Activated CD8-positive, alpha-beta memory T cell treated with anti-CD3 and anti-CD28 coated beads, Interleukin-2, amount 50 U/mL, for 1 hour (primary cell): Measurements from ENCODE around the gene RFX2.

Experiments
- DNase-seq: peaks from one replicate; pipeline ENCODE4 v3.0.0-alpha.2; 2020; ENCODE audit errors: extremely low read depth

RFX2 gene

DNA sequence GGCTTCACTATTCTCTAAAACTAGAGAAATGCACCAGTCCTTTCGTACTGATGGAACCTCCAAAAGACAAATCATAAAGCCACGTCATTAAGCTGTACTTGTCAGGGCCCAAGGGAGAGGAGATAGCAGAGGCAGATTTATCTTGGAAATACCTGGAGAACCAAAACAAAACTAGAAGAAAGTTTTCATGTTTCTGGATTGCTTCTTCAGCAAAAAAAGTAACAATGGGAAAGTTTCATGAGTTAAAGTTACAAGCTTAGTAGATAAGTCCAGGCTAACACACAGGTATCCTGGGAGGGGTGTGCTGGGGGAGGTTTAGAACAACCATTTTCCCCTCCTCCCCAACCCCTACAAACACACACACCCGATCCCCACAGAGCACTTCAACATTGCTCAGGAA lies 154.0 kb downstream of the RFX2 start:
- DNase-seq, result no peak

GRCh38 chr19:5955636-5955935 lies 154.7 kb downstream of the RFX2 start:
- no peak for DNase-seq

GRCh38 chr19:5954293-5954692 lies 156.0 kb downstream of the RFX2 start:
- DNase-seq, result no peak

- no peak for DNase-seq
Observed at GRCh38 chr19:5953680-5954213, 156.6 kb downstream of the RFX2 start.

DNA sequence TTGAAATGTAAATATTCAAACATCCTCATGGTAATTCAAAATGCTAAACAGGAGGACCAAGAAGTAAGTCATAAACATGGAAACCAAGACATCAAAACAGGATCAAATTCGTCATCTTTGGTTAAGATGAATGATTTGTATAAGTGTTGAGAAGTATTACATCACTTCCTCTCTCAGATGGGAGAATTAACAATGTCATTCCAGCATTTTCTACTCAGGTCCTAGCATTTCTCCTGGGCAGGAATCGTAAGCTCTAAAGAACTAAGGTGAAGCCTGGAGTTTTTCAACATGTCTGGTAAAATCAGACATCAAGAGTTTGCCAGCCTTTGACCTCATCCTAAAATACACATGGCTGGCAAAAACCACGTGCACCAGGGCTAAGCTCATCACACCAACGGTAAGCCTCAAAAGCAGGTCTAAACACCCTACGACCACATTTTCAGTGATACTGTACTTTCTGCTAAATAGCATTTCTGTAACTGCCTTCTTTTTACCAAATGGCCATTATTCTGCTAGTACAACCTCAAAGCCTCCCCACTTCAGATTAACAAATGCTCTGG lies 157.2 kb downstream of the RFX2 start:
- no peak for DNase-seq

- no peak for DNase-seq
Observed at GRCh38 chr19:5952193-5953029, 157.9 kb downstream of the RFX2 start.

GRCh38 chr19:5951338-5951861 lies 158.9 kb downstream of the RFX2 start:
- no peak for DNase-seq

DNA sequence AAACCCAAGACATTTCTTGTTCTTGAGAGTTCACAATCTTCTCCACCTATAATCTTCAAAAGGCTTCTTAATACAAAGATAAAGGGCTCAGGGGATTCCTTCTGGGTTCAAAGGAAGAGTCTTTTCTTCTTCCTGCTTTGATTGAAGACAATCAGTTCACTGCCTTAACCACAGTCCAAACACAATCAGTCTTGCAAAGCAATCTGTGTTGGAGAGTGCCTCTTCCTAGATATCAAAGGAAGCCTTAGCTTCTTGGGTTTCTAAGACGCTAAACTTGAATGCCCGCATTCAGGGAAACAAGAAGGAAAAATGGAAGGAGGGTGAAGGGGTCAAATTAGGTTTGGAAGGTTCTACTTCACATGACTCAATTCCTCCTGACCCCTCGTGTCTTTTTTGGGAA lies 159.6 kb downstream of the RFX2 start:
- DNase-seq, result no peak

- DNase-seq, result no peak
Observed at GRCh38 chr19:5949792-5950305, 160.5 kb downstream of the RFX2 start.

- DNase-seq, result no peak
Observed at GRCh38 chr19:5948752-5949564, 161.3 kb downstream of the RFX2 start.

DNA sequence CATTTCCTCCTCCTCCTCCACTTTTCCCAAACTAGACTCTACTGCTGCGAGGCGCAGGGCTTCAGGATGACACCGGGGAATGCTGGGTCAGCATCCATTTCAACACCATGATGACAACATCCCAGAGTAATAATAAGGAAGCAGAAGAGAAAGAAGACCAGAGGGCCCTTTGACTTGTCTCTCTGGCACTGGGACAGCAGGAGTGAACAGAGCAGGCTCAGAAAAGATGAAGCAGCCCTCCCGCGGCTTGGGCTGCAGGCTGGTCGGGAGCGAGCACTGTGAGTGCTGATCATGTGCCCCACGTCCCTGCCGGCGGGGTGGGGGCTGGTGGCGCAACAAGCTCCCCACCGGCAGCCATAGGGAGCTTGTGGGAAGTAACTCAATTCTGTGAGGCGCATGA lies 162.9 kb downstream of the RFX2 start:
- DNase-seq, result no peak

- no peak for DNase-seq
Observed at GRCh38 chr19:5943623-5944022, 166.7 kb downstream of the RFX2 start.
